Vagina (tissue), 2 donors: ENCODE measurements around the gene RALGPS2.

ENCODE experiments used
- POLR2A ChIP-seq, 2 donors: fragments of 450-650 bp; IDR thresholded peaks; one replicate each; pipeline ENCODE4 v1.6.1; 2017; ENCODE audit warnings: antibody characterized with exemption in 2 of 2, mild to moderate bottlenecking in 2 of 2, moderate library complexity in 2 of 2
- TF ChIP-seq, protein P1 (sequence below), 3 experiments: fragments of 450-650 bp in 2 of 3; fragments of 200-600 bp in 1 of 3; sonication (generic) in 1 of 3; IDR thresholded peaks; one replicate each; pipeline ENCODE4 v1.5.1; 2017 to 2019; ENCODE audit warnings: antibody characterized with exemption in 3 of 3, mild to moderate bottlenecking in 2 of 3, moderate library complexity in 2 of 3

DNA sequence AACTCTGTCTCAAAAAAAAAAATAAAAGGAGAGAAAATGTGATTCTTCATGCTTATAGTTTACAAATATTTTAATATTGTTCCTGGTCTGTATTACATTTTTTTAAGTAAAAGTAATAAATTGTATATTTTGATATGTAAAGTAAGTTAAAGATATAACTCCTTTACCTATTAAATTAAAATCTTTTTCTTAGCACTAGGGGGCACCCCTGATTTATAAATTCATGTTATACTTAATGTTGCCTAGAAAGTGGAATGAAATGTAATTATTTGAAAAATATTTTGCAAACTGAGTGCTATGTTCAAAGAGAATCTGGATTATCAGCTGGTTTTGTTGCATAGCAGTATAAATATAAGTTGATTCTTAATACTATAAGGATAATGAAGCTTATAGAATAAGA is 49.2 kb downstream of the RALGPS2 start:
- TF ChIP-seq POLR2A (IDR thresholded peaks at IDR 0.05): no peak
- TF ChIP-seq, protein P1, sequence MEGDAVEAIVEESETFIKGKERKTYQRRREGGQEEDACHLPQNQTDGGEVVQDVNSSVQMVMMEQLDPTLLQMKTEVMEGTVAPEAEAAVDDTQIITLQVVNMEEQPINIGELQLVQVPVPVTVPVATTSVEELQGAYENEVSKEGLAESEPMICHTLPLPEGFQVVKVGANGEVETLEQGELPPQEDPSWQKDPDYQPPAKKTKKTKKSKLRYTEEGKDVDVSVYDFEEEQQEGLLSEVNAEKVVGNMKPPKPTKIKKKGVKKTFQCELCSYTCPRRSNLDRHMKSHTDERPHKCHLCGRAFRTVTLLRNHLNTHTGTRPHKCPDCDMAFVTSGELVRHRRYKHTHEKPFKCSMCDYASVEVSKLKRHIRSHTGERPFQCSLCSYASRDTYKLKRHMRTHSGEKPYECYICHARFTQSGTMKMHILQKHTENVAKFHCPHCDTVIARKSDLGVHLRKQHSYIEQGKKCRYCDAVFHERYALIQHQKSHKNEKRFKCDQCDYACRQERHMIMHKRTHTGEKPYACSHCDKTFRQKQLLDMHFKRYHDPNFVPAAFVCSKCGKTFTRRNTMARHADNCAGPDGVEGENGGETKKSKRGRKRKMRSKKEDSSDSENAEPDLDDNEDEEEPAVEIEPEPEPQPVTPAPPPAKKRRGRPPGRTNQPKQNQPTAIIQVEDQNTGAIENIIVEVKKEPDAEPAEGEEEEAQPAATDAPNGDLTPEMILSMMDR (IDR thresholded peaks at IDR 0.05): peak; percentile 3 to 38 (median 24)
